K562 (cell line): ENCODE data around the gene ZNF319. TPM values are rescaled to one million over a fixed set of nuclear protein-coding genes. Genes with fewer than 3 reads are reported as not detected.

Experiments
- ARNT ChIP-seq, 2 experiments: fragments of 450-650 bp; IDR thresholded peaks; 2 replicates each; pipeline ENCODE4 v1.6.1; 2016; ENCODE audit warnings: mild to moderate bottlenecking in 1 of 2
- CHCHD3 ChIP-seq: fragments of 250-450 bp; sonication (Bioruptor Pico); IDR thresholded peaks from 2 replicates; pipeline ENCODE4 v2.1.2; 2022; ENCODE audit warnings: mild to moderate bottlenecking
- DNMT1 ChIP-seq: fragments of 450-650 bp; IDR thresholded peaks from 2 replicates; pipeline ENCODE4 v1.6.1; 2016; ENCODE audit warnings: antibody characterized with exemption, mild to moderate bottlenecking
- EZH2 ChIP-seq: IDR thresholded peaks from 2 replicates; pipeline ENCODE4 v1.6.1; 2012; ENCODE audit warnings: low read depth, mild to moderate bottlenecking, inconsistent platforms, low read length, borderline replicate concordance
- SMARCB1 ChIP-seq: IDR thresholded peaks from 2 replicates; pipeline ENCODE4 v1.6.1; 2011; ENCODE audit warnings: improper control_type of control experiment, low read depth; ENCODE audit not compliant: insufficient read length
- TAF15 ChIP-seq: fragments of 200-400 bp; formaldehyde crosslinking; IDR thresholded peaks from 2 replicates; pipeline ENCODE4 v1.6.1; 2017; ENCODE audit warnings: mild to moderate bottlenecking, low read depth, low read length, moderate library complexity
- TCF7 ChIP-seq: sonication (generic); IDR thresholded peaks from 2 replicates; pipeline ENCODE4 v1.6.1; 2016; ENCODE audit warnings: antibody characterized with exemption, borderline replicate concordance
- ZFX ChIP-seq: sonication (generic); formaldehyde crosslinking; IDR thresholded peaks from 2 replicates; pipeline ENCODE4 v1.8.0; 2022; ENCODE audit warnings: mild to moderate bottlenecking, missing genetic modification reagents, moderate library complexity
- ZNF3 ChIP-seq: fragments of 250-450 bp; sonication (Bioruptor Pico); IDR thresholded peaks from 2 replicates; pipeline ENCODE4 v1.5.0; 2021; ENCODE audit warnings: mild to moderate bottlenecking, moderate library complexity
- ZZZ3 ChIP-seq: fragments of 450-650 bp; IDR thresholded peaks from 2 replicates; pipeline ENCODE4 v1.6.1; 2016; ENCODE audit warnings: antibody characterized with exemption, mild to moderate bottlenecking, moderate library complexity
- polyA plus RNA-seq, 8 experiments: library from polyadenylated mRNA; depleted of rRNA in 4 of 8; stranded (reverse) in 5 of 8; unstranded in 3 of 8; fragments of >200 nt; fragmentation: Nextera tagmentation in 2 of 8; fragmentation: Illumina TruSeq in 1 of 8; extraction: Ambion mirVana in 2 of 8; extraction: Trizol in 1 of 8; gene quantifications; 2 replicates each; pipeline versions ENCODE4 v1.2.1 to v1.2.3, GENCODE V29; 2011 to 2014; ENCODE audit warnings: inconsistent platforms in 1 of 8, missing spikeins in 1 of 8
- total RNA-seq, 7 experiments: library from RNA; depleted of rRNA in 6 of 7; stranded (reverse); fragments of >200 nt in 6 of 7; fragmentation: Illumina TruSeq in 2 of 7; extraction: Trizol in 2 of 7; gene quantifications; 2 replicates each; pipeline versions ENCODE4 v1.2.1 to v1.2.3, GENCODE V29; 2011 to 2021; ENCODE audit warnings: low replicate concordance in 1 of 7
- TF ChIP-seq, protein P1 (sequence below): sonication (generic); formaldehyde crosslinking; IDR thresholded peaks from 2 replicates; pipeline ENCODE4 v1.8.1; 2023; ENCODE audit warnings: mild to moderate bottlenecking, missing genetic modification reagents
- TF ChIP-seq, protein P2 (sequence below): fragments of 250-450 bp; sonication (Bioruptor Pico); IDR thresholded peaks from 2 replicates; pipeline ENCODE4 v1.4.0; 2020; ENCODE audit warnings: mild to moderate bottlenecking, moderate library complexity
- TF ChIP-seq, protein P3 (sequence below): fragments of 250-450 bp; sonication (Bioruptor Pico); IDR thresholded peaks from 2 replicates; pipeline ENCODE4 v1.5.0; 2021; ENCODE audit warnings: mild to moderate bottlenecking, moderate library complexity
- TF ChIP-seq, protein P4 (sequence below): sonication (generic); formaldehyde crosslinking; IDR thresholded peaks from 2 replicates; pipeline ENCODE4 v1.8.0; 2022; ENCODE audit warnings: missing genetic modification reagents, mild to moderate bottlenecking, borderline replicate concordance

Gene ZNF319
- total and polyA plus RNA-seq, 9 of the 15 experiments (the other 6 are each of a cell fraction or from before 2014, with no cell fraction given): 0.20 to 5.7 (median 1.4) TPM

DNA sequence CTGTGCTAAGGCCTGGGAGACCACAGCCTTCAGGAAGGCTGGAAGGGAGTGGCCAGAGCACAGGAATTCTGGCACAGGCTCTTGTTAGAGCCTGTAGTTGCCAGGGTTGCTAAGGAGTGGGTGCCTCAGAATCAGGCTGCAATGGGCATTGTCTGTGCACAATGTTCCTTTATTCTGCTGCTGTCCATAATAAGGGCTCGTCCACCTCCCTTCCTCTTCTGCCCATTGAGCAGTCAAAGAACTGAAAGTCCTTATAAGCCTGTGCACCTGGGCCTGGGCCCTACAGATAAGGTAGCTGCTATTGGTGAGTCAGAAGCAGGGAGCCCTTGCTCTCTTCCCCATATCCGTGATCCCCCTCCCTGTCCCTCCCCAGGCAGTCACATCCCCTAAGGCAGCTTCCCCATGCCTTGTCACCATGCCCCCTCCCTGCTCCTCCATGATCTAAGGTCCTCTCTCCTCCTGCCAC is 24.1 kb downstream of the ZNF319 start (continued):
- TF ChIP-seq, protein P1, sequence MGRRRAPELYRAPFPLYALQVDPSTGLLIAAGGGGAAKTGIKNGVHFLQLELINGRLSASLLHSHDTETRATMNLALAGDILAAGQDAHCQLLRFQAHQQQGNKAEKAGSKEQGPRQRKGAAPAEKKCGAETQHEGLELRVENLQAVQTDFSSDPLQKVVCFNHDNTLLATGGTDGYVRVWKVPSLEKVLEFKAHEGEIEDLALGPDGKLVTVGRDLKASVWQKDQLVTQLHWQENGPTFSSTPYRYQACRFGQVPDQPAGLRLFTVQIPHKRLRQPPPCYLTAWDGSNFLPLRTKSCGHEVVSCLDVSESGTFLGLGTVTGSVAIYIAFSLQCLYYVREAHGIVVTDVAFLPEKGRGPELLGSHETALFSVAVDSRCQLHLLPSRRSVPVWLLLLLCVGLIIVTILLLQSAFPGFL (CRISPR knock-in tag): no peak
- TF ChIP-seq TAF15: no peak
- no peak for TF ChIP-seq EZH2
- TF ChIP-seq, protein P2, sequence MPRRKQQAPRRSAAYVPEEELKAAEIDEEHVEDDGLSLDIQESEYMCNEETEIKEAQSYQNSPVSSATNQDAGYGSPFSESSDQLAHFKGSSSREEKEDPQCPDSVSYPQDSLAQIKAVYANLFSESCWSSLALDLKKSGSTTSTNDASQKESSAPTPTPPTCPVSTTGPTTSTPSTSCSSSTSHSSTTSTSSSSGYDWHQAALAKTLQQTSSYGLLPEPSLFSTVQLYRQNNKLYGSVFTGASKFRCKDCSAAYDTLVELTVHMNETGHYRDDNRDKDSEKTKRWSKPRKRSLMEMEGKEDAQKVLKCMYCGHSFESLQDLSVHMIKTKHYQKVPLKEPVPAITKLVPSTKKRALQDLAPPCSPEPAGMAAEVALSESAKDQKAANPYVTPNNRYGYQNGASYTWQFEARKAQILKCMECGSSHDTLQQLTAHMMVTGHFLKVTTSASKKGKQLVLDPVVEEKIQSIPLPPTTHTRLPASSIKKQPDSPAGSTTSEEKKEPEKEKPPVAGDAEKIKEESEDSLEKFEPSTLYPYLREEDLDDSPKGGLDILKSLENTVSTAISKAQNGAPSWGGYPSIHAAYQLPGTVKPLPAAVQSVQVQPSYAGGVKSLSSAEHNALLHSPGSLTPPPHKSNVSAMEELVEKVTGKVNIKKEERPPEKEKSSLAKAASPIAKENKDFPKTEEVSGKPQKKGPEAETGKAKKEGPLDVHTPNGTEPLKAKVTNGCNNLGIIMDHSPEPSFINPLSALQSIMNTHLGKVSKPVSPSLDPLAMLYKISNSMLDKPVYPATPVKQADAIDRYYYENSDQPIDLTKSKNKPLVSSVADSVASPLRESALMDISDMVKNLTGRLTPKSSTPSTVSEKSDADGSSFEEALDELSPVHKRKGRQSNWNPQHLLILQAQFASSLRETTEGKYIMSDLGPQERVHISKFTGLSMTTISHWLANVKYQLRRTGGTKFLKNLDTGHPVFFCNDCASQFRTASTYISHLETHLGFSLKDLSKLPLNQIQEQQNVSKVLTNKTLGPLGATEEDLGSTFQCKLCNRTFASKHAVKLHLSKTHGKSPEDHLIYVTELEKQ (CRISPR knock-in tag): no peak
- no peak for TF ChIP-seq TCF7
- no peak for TF ChIP-seq DNMT1
- no peak for TF ChIP-seq ZFX (CRISPR knock-in tag)
- TF ChIP-seq, protein P3, sequence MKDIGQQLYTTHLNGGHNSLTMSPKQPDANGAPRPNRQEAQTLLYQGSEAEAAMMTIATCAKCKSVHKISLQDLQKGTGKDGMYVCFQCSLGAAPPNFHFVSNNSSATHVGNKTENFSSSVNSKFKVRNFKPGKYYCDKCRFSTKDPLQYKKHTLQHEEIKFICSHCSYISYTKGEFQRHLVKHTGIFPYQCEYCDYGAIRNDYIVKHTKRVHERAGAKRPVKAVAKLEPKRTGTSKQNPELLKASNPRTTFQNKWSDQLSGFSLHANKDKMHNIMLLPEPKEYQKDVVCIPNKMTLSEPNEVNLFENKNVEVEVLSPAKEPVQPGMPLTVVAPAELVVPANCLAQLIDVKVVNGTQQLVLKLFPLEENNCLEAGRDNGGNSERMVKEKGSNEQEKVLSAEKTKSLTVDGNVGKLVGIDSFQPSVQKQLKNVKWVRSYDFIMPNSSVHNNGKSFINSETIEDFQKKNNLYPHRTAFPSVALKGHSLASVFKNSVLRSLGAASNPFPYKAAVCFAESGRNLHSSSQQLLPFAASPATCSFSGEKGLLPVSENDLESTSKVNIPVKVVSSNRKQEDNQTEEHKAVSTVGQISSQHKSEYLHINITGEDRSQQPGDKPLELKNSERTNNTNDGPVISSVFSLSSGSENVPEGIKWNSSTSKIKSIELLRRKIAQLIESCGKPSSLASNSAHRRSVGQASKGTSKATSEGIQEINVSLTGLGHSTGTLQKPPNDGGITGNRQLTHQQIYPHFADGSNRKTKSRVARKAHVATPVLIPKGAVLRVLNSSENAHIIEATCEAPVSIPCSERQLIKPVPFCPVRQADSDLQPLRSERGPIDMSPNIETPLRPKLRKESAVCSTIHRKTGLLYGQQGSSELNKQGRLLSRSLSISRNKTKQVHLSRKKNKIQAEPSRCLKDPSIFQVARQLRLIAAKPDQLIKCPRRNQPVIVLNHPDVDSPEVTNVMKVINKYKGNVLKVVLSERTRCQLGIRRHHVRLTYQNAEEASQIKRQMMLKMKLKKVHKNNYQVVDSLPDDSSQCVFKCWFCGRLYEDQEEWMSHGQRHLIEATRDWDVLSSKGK (CRISPR knock-in tag): no peak
- TF ChIP-seq ZZZ3: no peak
- no peak for TF ChIP-seq ZNF3
- peak; percentile 76 for TF ChIP-seq SMARCB1
- TF ChIP-seq CHCHD3 (CRISPR knock-in tag): no peak
- peak; percentile 38 to 77; a peak in 1 of 4 replicates for TF ChIP-seq ARNT (IDR thresholded peaks at IDR 0.05)
- TF ChIP-seq, protein P4, sequence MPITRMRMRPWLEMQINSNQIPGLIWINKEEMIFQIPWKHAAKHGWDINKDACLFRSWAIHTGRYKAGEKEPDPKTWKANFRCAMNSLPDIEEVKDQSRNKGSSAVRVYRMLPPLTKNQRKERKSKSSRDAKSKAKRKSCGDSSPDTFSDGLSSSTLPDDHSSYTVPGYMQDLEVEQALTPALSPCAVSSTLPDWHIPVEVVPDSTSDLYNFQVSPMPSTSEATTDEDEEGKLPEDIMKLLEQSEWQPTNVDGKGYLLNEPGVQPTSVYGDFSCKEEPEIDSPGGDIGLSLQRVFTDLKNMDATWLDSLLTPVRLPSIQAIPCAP (CRISPR knock-in tag): no peak
